GM23248 (cell line): ENCODE measurements around the gene CAMTA1.

ENCODE experiments used
- EZH2 ChIP-seq: fragments of 200-600 bp; sonication (generic); IDR thresholded peaks from 2 replicates; pipeline ENCODE4 v1.6.1; 2018; ENCODE audit warnings: antibody characterized with exemption, mild to moderate bottlenecking; ENCODE audit not compliant: insufficient read depth, poor library complexity, severe bottlenecking
- EZH2phosphoT487 ChIP-seq: fragments of 200-600 bp; sonication (generic); IDR thresholded peaks from 2 replicates; pipeline ENCODE4 v1.6.1; 2018; ENCODE audit warnings: antibody characterized with exemption, moderate library complexity, mild to moderate bottlenecking, low read depth; ENCODE audit not compliant: insufficient read depth

DNA sequence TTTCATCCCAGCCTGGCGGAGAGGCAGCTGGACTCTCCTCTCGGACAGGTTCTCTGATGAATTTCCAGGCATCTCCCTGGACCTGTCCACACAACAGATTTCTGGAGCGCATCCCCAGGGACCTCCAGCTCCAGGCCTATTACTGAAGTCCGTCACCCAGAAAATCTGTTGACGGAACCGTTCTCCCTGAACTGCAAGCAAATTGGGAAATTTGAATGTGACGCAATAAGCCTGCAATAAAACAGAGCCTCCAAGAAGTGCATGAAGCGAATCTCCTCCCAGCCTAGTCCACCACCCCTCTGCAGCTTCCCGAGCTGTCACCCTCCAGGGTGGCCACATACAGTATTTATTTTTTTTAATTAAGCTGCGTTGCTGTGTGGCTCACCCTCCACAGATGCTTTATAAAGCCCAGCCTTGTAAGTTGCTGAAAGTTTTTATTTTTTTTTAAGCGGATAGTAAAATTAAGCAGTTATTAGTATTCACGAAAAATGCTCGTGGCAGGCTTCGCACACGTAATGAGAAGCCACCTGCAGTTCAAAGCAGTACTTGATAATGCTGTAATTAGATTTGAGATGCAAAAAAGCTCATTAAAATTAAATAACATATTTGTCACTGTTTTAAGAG lies 173.3 kb downstream of the CAMTA1 start:
- TF ChIP-seq EZH2 (no peak), EZH2phosphoT487 (no peak)
